Neuron (in vitro differentiated cells): ENCODE measurements around the gene ANXA2.
"Not testable (repeated sequence)": the region's sequence is repeated elsewhere in the genome, so short reads cannot be mapped to it uniquely, and the experiment has no call there.

Experiments
- H2AFZ ChIP-seq: one replicate; pipeline ENCODE4 v1.6.1; 2013; ENCODE audit warnings: low read depth, mild to moderate bottlenecking, inconsistent platforms, low read length, moderate library complexity
- H3K27me3 ChIP-seq: one replicate; pipeline ENCODE4 v1.6.1; 2013; ENCODE audit warnings: low read length; ENCODE audit not compliant: insufficient read depth
- H3K36me3 ChIP-seq: one replicate; pipeline ENCODE4 v1.6.1; 2013; ENCODE audit warnings: low read length; ENCODE audit not compliant: insufficient read depth
- H3K4me1 ChIP-seq: one replicate; pipeline ENCODE4 v1.6.1; 2013; ENCODE audit warnings: low read length; ENCODE audit not compliant: insufficient read depth
- H3K4me3 ChIP-seq: 2 replicates; pipeline ENCODE4 v1.5.1; 2013; ENCODE audit warnings: mild to moderate bottlenecking, low read length, moderate library complexity
- H3K9me3 ChIP-seq: one replicate; pipeline ENCODE4 v1.6.1; 2013; ENCODE audit warnings: low read length

ANXA2 gene

GRCh38 chr15:60349589-60349988, 48.2 kb downstream of the ANXA2 start:
- no peak overlapping the region for H3K4me3 ChIP-seq
- H3K27me3 ChIP-seq, result no peaks in the 10 kb centered on the region
- H3K4me1 ChIP-seq, result no peaks in the 10 kb centered on the region
- no peak overlapping the region for H2AFZ ChIP-seq
- H3K36me3 ChIP-seq, result no peaks in the 10 kb centered on the region
- H3K9me3 ChIP-seq, result no peaks in the 10 kb centered on the region

- H2AFZ ChIP-seq, result no peak overlapping the region
- H3K36me3 ChIP-seq, result no peaks in the 10 kb centered on the region
- H3K27me3 ChIP-seq, result no peaks in the 10 kb centered on the region
- H3K4me3 ChIP-seq, result no peak overlapping the region
- no peaks in the 10 kb centered on the region for H3K9me3 ChIP-seq
- H3K4me1 ChIP-seq, result no peaks in the 10 kb centered on the region
These were observed 50.2 kb downstream of the ANXA2 start for GRCh38 chr15:60347480-60348049.

- Histone ChIP-seq H3K9me3 (no peaks in the 10 kb centered on the region), H3K36me3 (no peaks in the 10 kb centered on the region), H3K4me1 (no peaks in the 10 kb centered on the region), H3K4me3 (no peak overlapping the region), H2AFZ (no peak overlapping the region), H3K27me3 (no peaks in the 10 kb centered on the region)
These were observed 51.1 kb downstream of the ANXA2 start for GRCh38 chr15:60346653-60347052.

GRCh38 chr15:60346077-60346476, 51.7 kb downstream of the ANXA2 start:
- Histone ChIP-seq H2AFZ (no peak overlapping the region), H3K4me1 (no peaks in the 10 kb centered on the region), H3K4me3 (no peak overlapping the region), H3K36me3 (no peaks in the 10 kb centered on the region), H3K27me3 (no peaks in the 10 kb centered on the region), H3K9me3 (no peaks in the 10 kb centered on the region)

GRCh38 chr15:60345598-60345997, 52.2 kb downstream of the ANXA2 start:
- Histone ChIP-seq H2AFZ (no peak overlapping the region), H3K4me1 (no peaks in the 10 kb centered on the region), H3K36me3 (no peaks in the 10 kb centered on the region), H3K27me3 (no peaks in the 10 kb centered on the region), H3K4me3 (no peak overlapping the region), H3K9me3 (no peaks in the 10 kb centered on the region)

- Histone ChIP-seq H3K36me3 (no peaks in the 10 kb centered on the region), H3K9me3 (no peaks in the 10 kb centered on the region), H3K4me3 (no peak overlapping the region), H3K27me3 (no peaks in the 10 kb centered on the region), H3K4me1 (no peaks in the 10 kb centered on the region), H2AFZ (no peak overlapping the region)
These were observed 52.8 kb downstream of the ANXA2 start for GRCh38 chr15:60344987-60345386.

- H3K4me1 ChIP-seq, result no peaks in the 10 kb centered on the region
- H3K27me3 ChIP-seq, result no peaks in the 10 kb centered on the region
- no peaks in the 10 kb centered on the region for H3K36me3 ChIP-seq
- H3K9me3 ChIP-seq, result no peaks in the 10 kb centered on the region
- H2AFZ ChIP-seq, result no peak overlapping the region
- H3K4me3 ChIP-seq, result no peak overlapping the region
These were observed 53.3 kb downstream of the ANXA2 start for GRCh38 chr15:60344461-60344860.

- H2AFZ ChIP-seq, result no peak overlapping the region
- no peaks in the 10 kb centered on the region for H3K9me3 ChIP-seq
- no peaks in the 10 kb centered on the region for H3K27me3 ChIP-seq
- no peaks in the 10 kb centered on the region for H3K36me3 ChIP-seq
- H3K4me3 ChIP-seq, result no peak overlapping the region
- H3K4me1 ChIP-seq, result no peaks in the 10 kb centered on the region
These were observed 54.4 kb downstream of the ANXA2 start for GRCh38 chr15:60343221-60343970.

GRCh38 chr15:60340207-60340921, 57.4 kb downstream of the ANXA2 start:
- Histone ChIP-seq H2AFZ (no peak overlapping the region), H3K27me3 (no peaks in the 10 kb centered on the region), H3K4me1 (no peaks in the 10 kb centered on the region), H3K4me3 (no peak overlapping the region), H3K9me3 (no peaks in the 10 kb centered on the region), H3K36me3 (no peaks in the 10 kb centered on the region)

GRCh38 chr15:60339236-60339635, 58.5 kb downstream of the ANXA2 start:
- H2AFZ ChIP-seq, result no peak overlapping the region
- H3K4me1 ChIP-seq, result no peaks in the 10 kb centered on the region
- H3K9me3 ChIP-seq, result no peaks in the 10 kb centered on the region
- no peak overlapping the region for H3K4me3 ChIP-seq
- H3K27me3 ChIP-seq, result no peaks in the 10 kb centered on the region
- no peaks in the 10 kb centered on the region for H3K36me3 ChIP-seq

GRCh38 chr15:60338810-60339209, 59.0 kb downstream of the ANXA2 start:
- no peak overlapping the region for H3K4me3 ChIP-seq
- H2AFZ ChIP-seq, result no peak overlapping the region
- no peaks in the 10 kb centered on the region for H3K4me1 ChIP-seq
- no peaks in the 10 kb centered on the region for H3K36me3 ChIP-seq
- no peaks in the 10 kb centered on the region for H3K27me3 ChIP-seq
- no peaks in the 10 kb centered on the region for H3K9me3 ChIP-seq

- H3K9me3 ChIP-seq, result no peaks in the 10 kb centered on the region
- H3K27me3 ChIP-seq, result no peaks in the 10 kb centered on the region
- H3K36me3 ChIP-seq, result no peaks in the 10 kb centered on the region
- no peak overlapping the region for H2AFZ ChIP-seq
- H3K4me3 ChIP-seq, result no peak overlapping the region
- no peaks in the 10 kb centered on the region for H3K4me1 ChIP-seq
These were observed 60.7 kb downstream of the ANXA2 start for GRCh38 chr15:60337076-60337475.

GRCh38 chr15:60335296-60335695, 62.5 kb downstream of the ANXA2 start:
- not testable (repeated sequence) for H2AFZ ChIP-seq, H3K27me3 ChIP-seq, H3K4me3 ChIP-seq, H3K9me3 ChIP-seq, H3K36me3 ChIP-seq, H3K4me1 ChIP-seq
